NT2/D1 (cell line): Measurements from ENCODE around the gene ZNF784.

Source experiments
- SUZ12 ChIP-seq: IDR thresholded peaks from 2 replicates; pipeline ENCODE4 v1.6.1; 2011; ENCODE audit not compliant: insufficient read length, insufficient read depth; ENCODE audit errors: extremely low read depth
- YY1 ChIP-seq: IDR thresholded peaks from 2 replicates; pipeline ENCODE4 v1.6.1; 2011; ENCODE audit not compliant: insufficient read length, insufficient read depth
- ZNF274 ChIP-seq: IDR thresholded peaks from 2 replicates; pipeline ENCODE4 v1.6.1; 2011; ENCODE audit warnings: mild to moderate bottlenecking, low read depth, low read length

- no peak for TF ChIP-seq ZNF274
- no peak for TF ChIP-seq YY1
- TF ChIP-seq SUZ12 = no peak
Measured at GRCh38 chr19:55579766-55580621, 44.4 kb downstream of the ZNF784 start.
